GM18499 (cell line): ENCODE data around the gene KCNQ1.

Source experiments
- ATAC-seq: cut with Tn5 transposase; IDR thresholded peaks from one replicate; pipeline ENCODE4 v1.9.1; 2021; ENCODE audit warnings: moderate number of reproducible peaks; ENCODE audit not compliant: insufficient read depth, unreplicated experiment

KCNQ1 gene

DNA sequence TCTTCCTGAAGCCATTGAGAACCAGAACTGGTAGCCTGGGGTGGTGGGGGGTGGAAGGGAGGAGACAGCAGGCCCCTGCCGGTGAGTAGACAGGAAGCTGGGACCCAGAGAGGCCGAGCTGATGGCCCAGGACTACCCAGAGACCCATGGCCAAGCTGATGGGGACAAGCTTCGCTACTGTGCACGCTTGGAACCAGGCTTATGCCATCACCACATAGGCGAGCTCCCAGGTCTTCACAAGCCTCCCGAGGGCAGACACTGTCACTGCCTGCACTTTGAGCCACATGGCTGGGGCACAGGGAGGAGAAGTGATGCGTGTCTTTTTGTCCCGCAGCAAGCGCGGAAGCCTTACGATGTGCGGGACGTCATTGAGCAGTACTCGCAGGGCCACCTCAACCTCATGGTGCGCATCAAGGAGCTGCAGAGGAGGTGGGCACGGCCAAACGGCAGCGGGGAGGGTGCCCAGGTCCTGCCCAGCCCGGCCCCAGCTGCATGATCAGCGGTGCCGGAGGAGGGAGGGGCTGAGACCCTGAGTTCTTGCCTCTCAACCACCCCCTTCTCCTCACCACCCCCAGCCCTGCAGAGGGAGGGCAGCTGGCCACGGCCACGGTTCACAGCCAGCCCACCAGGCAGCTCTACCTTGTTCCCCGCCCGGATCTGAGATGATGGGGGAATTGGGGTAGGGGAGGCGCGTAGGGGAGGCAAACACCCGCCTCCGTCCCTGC lies 331.0 kb downstream of the KCNQ1 start:
- ATAC-seq, result no peak

DNA sequence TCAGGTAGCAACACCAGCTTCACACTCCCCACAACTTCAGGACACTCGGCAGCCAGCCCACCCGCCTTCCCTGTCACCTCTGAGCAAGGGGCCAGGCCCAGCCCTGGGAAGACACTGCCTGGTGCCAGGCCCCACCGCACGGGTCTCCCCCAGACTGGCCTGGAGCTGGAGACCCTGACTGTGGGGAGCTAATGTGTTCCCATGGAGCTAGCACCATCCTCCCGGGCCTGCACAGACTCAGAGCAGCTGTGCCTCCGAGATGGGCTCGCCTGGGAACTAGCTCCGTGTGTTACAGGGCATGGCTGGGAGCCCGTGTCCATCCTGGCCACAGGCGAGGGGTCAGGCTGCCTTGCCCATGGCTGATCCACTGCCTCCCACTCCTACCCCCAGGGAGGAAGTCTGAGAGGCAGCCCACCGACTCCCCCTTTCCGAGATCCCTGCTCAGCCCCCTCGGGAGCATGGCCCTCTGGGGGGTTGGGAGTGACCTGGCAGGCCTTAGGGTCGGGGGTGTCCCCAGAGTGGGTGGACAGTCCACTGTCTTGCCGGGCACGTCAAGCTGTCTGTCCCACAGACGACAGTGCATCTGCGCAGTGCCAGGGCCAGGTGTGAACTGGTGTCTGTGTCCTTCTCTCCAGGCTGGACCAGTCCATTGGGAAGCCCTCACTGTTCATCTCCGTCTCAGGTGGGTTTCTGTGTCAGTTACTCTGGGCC lies 331.7 kb downstream of the KCNQ1 start:
- no peak for ATAC-seq

DNA sequence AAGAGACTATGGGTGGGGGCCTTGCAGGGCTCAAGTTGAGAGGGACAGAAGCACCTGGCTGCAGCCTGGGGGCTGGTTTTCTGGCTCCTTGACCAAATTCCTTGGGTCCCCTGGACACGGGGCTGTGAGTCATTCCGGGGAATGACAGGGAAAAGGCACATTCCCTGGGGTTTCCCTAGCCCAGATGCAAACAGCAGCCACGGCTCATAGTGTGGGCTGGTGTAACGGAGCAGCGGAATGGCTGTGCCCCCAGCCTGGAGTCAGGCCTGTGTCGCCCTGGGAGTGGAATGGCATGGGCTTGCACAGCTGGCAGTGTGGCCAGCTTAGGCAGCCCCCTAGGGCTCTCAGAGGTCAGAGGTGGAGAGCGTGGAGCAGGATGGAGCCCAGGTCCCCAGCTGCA lies 332.6 kb downstream of the KCNQ1 start:
- ATAC-seq, result no peak

DNA sequence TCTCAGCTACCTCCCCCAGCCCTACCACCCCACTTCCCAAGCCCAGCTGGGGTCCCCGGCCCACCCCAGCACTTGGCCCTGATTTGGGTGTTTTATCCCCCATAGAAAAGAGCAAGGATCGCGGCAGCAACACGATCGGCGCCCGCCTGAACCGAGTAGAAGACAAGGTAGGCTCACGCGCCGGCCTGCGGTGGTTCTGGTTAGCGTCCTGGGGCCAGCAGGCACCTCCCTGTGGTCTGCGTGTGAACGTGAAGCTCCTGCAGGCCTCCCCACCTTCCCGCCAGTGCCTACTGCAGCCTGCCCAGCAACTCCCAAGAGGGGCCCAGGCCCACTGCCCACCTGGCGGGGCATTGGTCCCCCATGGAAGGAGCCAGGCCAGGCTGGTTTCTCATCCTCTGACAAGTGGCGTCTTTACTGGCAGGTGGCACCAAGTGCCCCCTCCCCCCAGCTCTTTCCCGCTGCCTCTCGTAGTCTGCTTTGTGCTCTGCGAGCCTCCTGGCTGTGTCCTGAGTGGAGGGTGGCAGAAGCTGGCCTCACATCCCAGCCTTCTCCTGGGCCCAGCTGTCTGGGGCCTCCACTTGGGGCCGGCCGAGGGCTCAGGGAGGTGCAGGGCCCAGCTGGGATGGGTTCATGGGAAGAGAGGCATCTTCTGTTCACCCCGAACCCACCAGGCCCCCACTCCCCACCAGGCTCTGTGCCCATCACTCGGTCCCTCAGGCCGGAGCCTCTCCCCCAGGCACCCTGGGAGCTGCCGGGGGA lies 333.2 kb downstream of the KCNQ1 start:
- ATAC-seq, result no peak

DNA sequence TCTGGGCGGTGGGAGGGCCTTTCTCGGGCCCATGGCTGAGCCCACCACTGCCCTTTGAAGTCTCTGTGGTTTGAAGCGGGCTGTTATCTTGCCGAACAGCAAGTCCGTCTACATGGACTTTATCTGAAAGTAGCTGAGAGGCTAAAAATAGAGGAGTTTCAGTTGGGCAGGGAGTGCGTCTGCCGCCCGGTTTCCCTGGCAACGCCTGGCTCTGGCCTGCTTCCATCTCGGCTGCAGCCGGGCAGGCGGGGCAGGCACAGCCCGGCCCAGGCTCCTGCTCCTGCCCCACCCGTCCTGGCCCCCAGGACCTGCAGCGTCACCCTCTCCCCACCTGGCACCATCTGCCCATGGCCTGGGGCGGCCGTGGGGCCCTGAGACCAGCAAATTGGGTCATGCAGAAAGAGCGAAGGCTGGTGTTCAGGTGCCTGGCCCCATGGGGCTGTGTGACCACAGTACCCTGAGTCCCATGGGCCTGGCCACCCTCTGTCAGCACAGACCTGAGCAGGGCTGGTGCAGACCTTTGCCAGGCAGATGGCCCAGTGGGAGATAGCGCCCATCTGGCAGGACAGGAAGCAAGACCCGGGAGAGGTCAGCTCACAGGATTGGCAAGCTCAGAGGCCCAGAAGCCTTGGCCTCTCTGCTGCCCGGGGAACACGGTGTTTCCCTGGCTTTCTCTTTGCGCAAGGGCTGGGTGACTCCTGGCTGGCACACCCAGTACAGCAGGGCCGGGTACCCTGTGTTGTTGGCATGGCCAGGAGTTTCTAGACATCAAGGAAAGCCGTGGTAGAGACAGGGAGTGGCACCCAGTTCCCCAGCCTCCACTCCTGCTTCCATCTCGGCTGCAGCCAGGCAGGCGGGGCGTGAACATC lies 334.1 kb downstream of the KCNQ1 start:
- no peak for ATAC-seq

DNA sequence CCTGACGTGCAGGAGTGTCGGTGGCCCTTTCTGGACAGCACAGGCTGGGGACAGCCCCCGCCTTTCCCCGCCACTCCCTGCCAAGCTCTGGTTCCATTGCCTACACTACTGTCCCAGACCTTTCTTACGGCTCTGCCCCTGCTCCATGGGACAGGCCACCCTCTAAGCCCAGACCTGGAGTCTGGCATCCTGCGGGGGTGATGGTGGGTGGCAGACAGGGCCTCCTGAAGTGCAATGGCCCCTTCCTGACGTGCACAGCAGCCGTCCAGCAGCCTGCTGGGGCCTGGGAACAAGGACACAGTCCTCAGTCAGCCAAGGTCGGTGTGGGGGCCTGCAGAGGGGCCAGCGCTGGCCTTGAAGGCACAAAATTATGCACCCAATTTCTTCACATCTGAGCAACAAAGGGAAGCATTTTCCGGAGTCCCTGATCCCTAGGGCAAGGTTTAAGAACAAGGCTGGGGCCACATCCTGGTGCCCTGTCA lies 334.7 kb downstream of the KCNQ1 start:
- no peak for ATAC-seq

DNA sequence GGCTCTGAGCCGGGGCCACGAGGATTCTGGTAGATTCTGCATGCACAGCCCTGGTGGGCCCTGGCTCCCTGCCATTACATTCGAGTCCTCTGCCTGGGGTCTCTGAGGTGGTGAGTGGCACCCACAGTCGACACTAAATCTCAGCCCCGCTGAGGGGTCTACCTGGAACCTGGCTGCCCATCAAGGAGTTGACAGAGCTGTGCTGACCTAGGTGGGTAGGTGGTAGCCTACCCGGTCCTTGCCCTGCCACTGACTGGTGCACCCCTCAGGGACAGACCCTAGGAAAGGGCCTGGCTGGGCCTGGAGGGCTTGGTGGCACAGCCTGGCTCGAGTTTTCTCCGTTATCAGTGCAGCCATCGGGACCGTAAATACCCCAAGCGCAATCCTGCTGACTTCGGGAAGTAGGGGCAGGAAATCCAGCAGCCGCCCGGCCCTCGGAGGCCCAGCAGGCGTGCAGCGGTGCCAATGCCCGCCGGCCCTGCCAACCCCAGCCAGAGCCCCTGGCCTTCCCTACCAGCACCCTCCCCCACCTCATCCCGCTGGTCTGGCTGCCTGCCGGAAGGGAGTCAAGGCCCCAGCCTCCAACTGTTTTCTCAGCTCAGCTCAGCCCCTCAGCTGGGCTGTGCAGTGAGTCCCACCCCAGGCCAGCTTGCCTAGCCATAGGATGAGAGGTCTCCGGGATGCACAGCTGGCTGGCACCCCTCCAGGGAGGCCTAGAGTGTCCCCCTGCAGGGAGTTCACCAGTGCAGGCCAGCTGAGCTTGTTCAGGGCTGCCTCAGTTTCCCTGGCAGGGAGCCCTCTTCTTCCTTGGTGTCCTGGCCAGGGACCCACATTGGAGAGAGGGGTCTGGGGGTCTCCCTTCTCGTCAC lies 335.4 kb downstream of the KCNQ1 start:
- ATAC-seq, result no peak

DNA sequence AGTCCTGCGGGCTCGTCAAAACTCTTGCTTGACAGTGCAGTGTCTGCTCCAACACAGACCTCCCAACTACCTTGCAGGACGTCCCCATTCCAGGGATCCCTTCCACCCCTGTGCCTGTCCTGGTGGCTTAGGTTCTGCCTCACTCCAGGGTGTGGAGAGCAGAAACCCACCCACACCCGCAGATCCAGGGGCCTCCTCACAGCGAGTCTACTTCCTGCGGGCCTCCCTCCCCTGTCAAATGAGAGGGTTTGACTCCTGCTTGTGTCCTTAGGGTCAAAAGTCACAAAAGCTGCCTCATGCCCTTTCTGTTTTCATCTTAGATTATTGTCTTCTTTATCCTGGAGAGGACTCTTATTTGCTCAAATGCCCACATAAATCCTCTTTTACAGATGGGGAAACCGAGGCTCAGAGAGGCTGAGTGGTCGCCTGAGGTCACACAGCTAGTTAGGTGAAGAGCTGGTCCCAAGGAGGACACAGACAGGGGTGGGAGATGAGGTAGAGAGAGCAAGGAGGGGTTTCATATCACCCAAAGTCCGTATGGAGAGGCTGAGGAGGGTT lies 336.1 kb downstream of the KCNQ1 start:
- ATAC-seq, result no peak

DNA sequence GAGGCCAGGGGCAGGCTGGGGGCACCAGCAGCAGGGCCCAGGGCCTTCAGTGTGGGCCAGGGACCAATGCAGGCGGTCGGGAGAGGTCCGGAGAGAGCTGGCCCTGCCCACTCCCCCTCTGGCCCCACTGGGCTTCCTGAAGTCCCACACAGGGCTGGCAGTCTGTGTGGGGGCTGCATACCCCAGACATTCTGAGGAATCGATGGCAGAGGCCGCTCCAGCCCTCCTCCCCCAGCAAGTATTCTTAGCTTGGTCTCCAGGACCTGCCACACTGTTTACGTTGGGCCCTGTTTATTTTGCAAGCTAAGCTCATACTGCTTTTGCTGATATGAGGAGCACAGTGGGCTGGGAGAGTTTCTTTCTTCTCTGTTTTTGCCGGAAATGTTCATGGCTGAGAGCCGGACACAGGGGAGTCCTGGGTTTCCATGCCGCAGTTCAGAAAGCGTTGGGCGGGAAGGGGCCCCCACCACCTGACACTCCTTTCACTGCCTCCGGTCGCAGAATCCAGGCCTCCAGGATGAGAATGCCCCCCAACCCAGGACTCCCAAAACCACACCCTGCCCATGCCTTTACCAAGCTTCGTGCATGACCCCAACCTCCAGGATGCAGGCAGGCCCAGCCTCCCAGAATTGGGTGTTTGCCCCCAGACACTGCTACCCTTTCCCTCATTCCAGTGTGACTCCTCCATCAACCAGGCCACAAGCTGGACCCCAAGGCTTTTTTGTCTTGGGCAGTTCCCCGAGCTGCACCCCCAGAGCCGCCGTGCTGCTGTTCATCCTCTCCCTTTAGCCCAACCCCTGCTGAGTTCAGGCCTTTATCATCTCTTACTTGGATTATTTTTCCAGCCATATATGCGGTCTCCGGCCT lies 336.8 kb downstream of the KCNQ1 start:
- ATAC-seq, result no peak

DNA sequence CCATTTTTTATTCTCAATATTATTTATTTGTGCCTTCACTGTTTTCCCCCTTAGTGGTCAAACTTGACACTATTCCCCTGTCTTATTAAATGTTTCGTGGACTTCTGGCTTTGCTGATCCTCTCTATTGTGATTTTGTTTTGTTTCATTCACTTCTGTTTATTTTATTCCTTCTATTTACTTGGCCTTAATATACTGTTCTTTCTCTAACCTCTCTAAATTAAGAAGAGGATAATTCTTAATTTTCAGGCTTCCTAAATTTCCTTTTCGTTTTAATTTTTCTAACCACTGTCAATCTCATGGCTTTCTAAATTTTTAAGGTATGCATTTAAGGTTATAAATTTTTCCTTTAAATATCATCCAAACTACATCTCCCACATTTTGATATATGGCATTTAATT lies 338.0 kb downstream of the KCNQ1 start:
- ATAC-seq, result no peak

DNA sequence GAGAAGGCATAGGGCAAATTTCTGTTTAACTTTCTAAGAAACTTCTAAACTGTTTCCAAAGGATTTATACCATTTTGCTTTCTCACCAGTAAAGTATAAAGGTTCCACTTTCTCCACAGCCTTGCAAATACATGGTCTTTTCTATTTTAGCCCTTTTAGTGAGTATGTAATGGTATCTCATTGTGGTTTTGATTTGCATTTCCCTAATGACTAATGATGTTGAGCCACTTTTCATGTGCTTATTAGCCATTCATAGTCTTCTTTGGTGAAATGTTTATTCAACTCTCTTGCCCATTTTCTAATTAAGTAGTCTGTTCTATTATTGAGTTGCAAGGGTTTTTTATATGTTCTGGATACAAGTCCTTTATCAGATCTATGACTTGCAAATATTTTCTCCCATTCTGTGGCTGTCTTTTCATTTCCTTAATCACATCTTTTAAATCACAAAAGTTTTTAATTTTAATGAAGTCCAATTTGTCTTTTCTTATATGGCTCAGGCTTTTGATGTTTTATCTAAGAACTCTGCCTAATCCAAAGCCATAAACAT lies 338.8 kb downstream of the KCNQ1 start:
- ATAC-seq, result no peak

DNA sequence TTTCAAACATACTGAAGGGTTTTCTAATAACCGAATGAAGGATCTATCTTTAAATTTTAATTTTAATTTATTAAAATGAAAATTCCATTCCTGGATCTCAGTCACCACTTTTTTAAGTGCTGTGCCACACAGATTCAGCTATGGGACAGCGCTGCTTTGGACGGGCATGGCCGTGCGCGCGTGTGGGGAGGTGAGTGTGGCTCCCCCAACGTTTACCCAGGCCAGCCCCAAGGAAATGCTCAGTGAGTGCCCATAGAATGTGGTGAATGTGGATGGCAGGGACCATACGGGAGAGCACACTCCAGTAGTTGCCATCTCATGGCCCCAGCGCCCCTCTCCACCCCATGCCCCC lies 343.0 kb downstream of the KCNQ1 start:
- no peak for ATAC-seq

DNA sequence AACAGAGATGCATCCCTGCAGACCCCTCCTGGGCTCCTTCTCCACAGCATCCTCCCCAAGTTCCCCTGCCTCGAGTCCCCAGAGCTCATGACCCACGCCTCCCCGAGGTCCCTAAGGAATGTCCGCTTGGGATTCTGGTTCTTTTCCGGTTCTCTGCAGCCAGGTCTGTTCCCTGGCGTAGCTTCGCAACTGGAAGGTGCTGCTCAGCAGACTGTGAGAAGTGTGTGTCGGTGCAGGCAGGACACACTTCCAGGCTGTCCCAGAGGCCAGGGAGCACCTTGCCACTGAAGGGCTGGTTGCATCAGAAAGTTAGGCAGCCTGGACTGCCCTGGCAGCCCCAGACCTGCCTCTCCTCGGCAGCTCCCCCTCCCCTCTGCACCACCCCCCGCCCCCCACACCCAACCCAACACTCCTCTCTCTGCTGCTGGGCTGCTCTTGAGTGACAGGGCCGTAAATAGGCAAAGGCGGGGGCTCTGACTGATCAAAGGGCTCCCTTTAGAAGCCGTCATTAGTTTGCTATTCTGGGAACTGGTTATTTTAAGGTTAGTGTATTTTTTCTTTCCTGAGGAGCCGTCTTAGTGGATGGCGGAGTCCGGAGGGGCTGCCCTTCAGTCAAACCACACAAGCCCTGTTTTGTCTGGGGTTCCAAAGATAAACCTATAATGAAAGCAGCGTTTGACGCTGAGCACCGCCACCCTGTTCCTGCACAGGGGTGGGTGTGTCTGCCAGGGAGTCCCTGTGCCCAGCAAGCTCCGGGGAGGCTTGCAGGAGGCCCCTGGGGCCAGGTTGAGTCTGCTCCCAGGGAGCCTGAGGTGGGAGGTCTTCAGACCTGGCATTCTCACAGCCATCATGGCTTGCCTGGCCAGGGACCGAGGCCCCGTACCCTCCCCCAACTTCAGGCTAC lies 343.6 kb downstream of the KCNQ1 start:
- ATAC-seq, result no peak

DNA sequence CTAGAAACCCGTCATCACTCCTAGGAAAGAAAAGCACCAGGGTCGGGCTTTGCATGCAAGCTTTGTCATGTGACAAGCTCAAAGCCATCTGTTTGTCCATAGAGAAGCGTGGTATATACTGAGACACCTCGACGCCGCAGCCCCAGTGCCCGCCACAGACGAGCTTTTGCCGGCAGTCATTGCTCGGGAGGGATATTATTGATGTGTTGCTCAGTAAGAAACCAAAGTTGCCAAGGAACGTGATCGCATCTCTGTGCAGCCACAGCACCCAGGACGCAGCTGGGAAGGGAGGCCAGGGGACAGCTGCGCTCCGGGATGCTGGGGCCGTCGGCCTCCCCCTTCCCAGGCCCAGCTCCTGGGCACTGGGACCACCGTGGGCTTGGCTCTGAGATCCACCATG lies 344.5 kb downstream of the KCNQ1 start:
- no peak for ATAC-seq

DNA sequence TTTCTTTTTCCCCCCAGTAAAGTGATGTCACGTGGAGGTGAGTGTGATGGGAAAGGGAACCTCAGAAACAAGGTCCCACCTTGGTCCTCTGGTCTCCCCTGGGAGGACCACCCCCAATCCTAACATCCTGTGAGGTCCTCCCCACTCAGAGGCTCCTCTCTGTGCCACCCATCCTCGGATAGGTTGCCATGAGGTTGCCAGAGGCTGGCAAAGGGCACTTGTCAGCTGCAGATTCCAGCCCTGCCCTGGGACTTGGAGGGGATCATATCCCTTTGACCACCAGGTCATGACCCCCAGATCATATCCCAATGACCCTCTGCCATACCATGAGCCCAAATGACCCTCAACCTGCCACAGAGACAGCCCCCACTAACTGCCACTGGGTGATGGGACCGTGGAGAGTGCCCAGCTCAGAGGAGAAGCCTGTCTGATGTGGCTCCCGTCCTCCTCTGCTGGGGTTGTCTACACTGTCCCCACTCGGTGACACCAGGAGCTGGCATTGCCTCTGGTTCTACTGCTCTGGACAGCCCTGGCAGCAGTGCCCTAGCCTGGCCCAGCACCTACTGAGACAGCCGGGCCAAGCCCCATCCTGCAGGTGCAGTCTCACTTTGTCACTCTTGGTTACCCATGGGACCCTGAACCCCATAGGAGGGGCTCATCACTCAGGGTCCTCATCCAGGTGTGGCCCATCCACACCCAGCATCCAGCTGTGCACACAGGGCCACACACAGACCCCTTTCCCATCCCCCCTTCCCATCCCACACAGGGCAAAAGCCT lies 345.2 kb downstream of the KCNQ1 start:
- no peak for ATAC-seq

DNA sequence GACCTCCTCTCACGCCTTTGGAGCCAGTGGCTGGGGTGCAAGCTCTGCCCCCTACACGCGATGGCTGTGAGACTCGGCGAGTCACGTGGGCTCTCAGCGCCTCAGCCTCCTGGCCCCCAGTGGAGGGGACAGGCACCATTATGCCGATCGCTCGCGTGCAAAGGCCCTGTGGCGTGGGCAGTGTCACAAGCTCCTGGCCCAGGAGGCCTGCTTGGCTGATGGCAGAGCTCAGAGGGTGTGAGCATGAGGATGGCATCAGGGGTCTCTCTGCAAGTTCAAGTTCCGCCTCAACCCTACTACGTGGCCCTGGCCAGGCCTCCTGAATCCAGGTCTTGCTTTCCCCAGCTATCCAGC lies 345.7 kb downstream of the KCNQ1 start:
- no peak for ATAC-seq
